Kidney (tissue), 14 donors: ENCODE data around the gene TMEM151A. TPM values are rescaled to one million over a fixed set of nuclear protein-coding genes. Genes with fewer than 3 reads are reported as not detected.
A peak's percentile ranks its signal among the peaks of the same experiment; 100 is the strongest.
"Not testable (repeated sequence)": the region's sequence is repeated elsewhere in the genome, so short reads cannot be mapped to it uniquely, and the experiment has no call there.

Source experiments
- DNase-seq, 5 donors: peaks; one replicate each; pipeline ENCODE4 v3.0.0-alpha.2; 2013 to 2020
- FAIRE-seq: peaks from 2 replicates; lab custom pipeline; 2012; peaks lifted over from hg19 to GRCh38; lab: Jason Lieb, UNC
- H3K27ac ChIP-seq, 2 donors: one replicate each; pipeline ENCODE4 v1.7.0; 2013; ENCODE audit warnings: low read depth in 2 of 2, low read length in 2 of 2, inconsistent platforms in 1 of 2
- H3K27me3 ChIP-seq: one replicate; pipeline ENCODE4 v1.7.1; 2013; ENCODE audit warnings: low read length, inconsistent platforms; ENCODE audit not compliant: control insufficient read depth, insufficient read depth
- H3K36me3 ChIP-seq, 3 donors: one replicate each; pipeline versions ENCODE4 v1.7.0 to v1.7.1; 2013; ENCODE audit warnings: low read length in 3 of 3, control low read depth in 1 of 3, inconsistent platforms in 1 of 3; ENCODE audit not compliant: insufficient read depth in 3 of 3, control insufficient read depth in 2 of 3
- H3K4me1 ChIP-seq, 3 donors: one replicate each; pipeline versions ENCODE4 v1.7.0 to v1.7.1; 2013; ENCODE audit warnings: low read length in 3 of 3, inconsistent platforms in 1 of 3, low read depth in 1 of 3; ENCODE audit not compliant: control insufficient read depth in 2 of 3, insufficient read depth in 2 of 3
- H3K4me3 ChIP-seq, 3 donors: one replicate each; pipeline versions ENCODE4 v1.7.0 to v1.8.1; 2013; ENCODE audit warnings: low read length in 3 of 3, control low read depth in 1 of 3, inconsistent platforms in 1 of 3
- H3K9ac ChIP-seq, 3 donors: one replicate each; pipeline versions ENCODE4 v1.7.0 to v1.7.1; 2013; ENCODE audit warnings: low read length in 3 of 3, control low read depth in 1 of 3, inconsistent platforms in 1 of 3
- H3K9me3 ChIP-seq, 3 donors: one replicate each; pipeline versions ENCODE4 v1.7.0 to v1.7.1; 2013; ENCODE audit warnings: low read length in 3 of 3, control low read depth in 1 of 3, inconsistent platforms in 1 of 3; ENCODE audit not compliant: control insufficient read depth in 2 of 3, insufficient read depth in 1 of 3
- CTCF ChIP-seq: IDR thresholded peaks from 3 replicates; pipeline ENCODE4 v1.5.1; 2012; ENCODE audit warnings: mild to moderate bottlenecking, moderate library complexity, borderline replicate concordance; ENCODE audit not compliant: insufficient read depth; ENCODE audit errors: extremely low read depth
- intact Hi-C: fragments of 100-400 bp; cut with DNase I; formaldehyde crosslinking; loops from one replicate; pipeline ENCODE4 v1.11.1; 2022
- polyA plus RNA-seq: library from polyadenylated mRNA; stranded (reverse); fragments of 350-450 nt; fragmentation: Illumina TruSeq; extraction: RNeasy Lipid Tissue Mini Kit (QIAGEN cat#74804); gene quantifications from one replicate; pipeline ENCODE4 v1.2.3, GENCODE V29; 2014; ENCODE audit warnings: low read depth, low replicate concordance; ENCODE audit not compliant: insufficient read depth
- total RNA-seq: library from RNA; stranded (reverse); fragmentation: NEBNext Ultra II Directional; extraction: Animal tissue kit (Norgen Biotek cat#: 25700); gene quantifications from one replicate; pipeline ENCODE4 v1.2.1, GENCODE V29; 2021
- donor health status: control.
- donor health status: control.
- donor health status: control.
- donor health status: control.
- donor health status: control.
- donor health status: DM: yes; HTN: yes; CAD: no.
- donor health status: Normal renal cell carcinoma (clear cell type).

The TMEM151A gene
- total and polyA plus RNA-seq, 2 donors from 2014 or later = 0.19 TPM; not detected in 1

GRCh38 chr11:66275984-66276612 is 15.6 kb upstream of the TMEM151A start:
- intact Hi-C loops = loop anchor here (10.0 kb wide), 1 partner anchor 51 kb away; no protein-coding TSS in a partner anchor
- Histone ChIP-seq H3K27me3 (no peaks in the 10 kb centered on the region), H3K36me3 (peaks cover 15 to 31% (median 24%) of the 10 kb centered on the region in 3 donors), H3K4me3 (no peak overlapping the region), H3K27ac (no peak overlapping the region), H3K4me1 (peaks cover 0 to 2% (median 0%) of the 10 kb centered on the region in 3 donors), H3K9ac (no peak overlapping the region), H3K9me3 (no peaks in the 10 kb centered on the region)
- TF ChIP-seq CTCF = no peak
- DNase-seq = peak in 1 of 5 donors; percentile 72
- FAIRE-seq = no peak

DNA sequence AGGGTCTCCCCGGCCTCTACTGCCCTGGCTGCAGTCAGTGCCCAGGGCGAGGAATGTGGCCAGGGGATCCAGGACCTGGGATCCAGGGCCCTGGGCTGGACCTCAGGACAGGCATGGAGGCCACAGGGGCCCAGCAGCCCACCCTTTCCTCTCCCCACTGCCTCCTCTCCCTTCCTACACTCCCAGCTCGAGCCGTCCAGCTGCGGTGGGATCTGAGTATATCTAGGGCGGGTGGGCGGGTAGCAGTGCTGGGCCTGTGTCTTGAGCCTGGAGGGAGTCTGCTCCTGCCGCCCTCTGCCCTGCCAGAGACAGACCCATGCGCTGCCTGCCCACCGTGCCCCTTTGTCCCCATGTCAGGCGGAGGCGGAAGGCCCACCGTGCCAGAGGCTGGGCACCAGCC is 15.1 kb upstream of the TMEM151A start:
- H3K9ac ChIP-seq, H3K4me3 ChIP-seq, FAIRE-seq, H3K27me3 ChIP-seq, H3K4me1 ChIP-seq, H3K9me3 ChIP-seq, H3K27ac ChIP-seq: not testable (repeated sequence)
- peaks cover 15 to 31% (median 24%) of the 10 kb centered on the region in 3 donors for H3K36me3 ChIP-seq
- intact Hi-C loops = loop anchor here (10.0 kb wide), 1 partner anchor 52 kb away; no protein-coding TSS in a partner anchor
- peak in 1 of 5 donors; percentile 61 for DNase-seq

DNA sequence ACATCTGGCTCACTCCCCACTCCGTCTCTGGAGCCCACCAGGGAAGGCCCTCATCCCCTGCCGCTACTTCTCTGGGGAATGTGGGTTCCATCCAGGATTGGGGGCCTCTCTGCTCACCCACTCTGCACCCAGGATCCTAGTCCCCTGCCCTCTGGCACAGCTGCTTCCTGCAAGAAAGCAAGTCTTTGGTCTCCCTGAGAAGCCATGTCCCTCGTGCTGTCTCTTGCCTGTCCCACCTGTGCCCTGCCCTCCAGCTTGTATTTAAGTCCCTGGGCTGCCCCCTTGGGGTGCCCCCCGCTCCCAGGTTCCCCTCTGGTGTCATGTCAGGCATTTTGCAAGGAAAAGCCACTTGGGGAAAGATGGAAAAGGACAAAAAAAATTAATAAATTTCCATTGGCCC is 14.6 kb upstream of the TMEM151A start:
- H3K4me3 ChIP-seq, H3K9me3 ChIP-seq, FAIRE-seq, H3K9ac ChIP-seq, DNase-seq, H3K27me3 ChIP-seq, H3K4me1 ChIP-seq, H3K27ac ChIP-seq: not testable (repeated sequence)
- H3K36me3 ChIP-seq = peaks cover 15 to 28% (median 22%) of the 10 kb centered on the region in 3 donors
- intact Hi-C loops = loop anchor here (10.0 kb wide), 1 partner anchor 52 kb away; no protein-coding TSS in a partner anchor

- Histone ChIP-seq H3K4me3 (no peak within 1 kb of the TSS), H3K36me3 (peaks cover 11 to 21% (median 16%) of the 10 kb centered on the region in 3 donors), H3K9ac (no peak within 1 kb of the TSS), H3K27me3 (no peaks in the 10 kb centered on the region), H3K9me3 (no peaks in the 10 kb centered on the region), H3K27ac (no peak within 1 kb of the TSS), H3K4me1 (peaks cover 0 to 4% (median 0%) of the 10 kb centered on the region in 3 donors)
- FAIRE-seq = no peak
- DNase-seq = peak in 3 of 5 donors; percentile 37 to 76 (median 64)
- intact Hi-C loops = loop anchor here (10.0 kb wide), 1 partner anchor 53 kb away; no protein-coding TSS in a partner anchor
- TF ChIP-seq CTCF = no peak
These were observed 14.0 kb upstream of the TMEM151A start, which contains the start of gene CNIH2 for GRCh38 chr11:66277471-66278362. TSS of gene CNIH2 (plus strand) at chr11:66278175. CDS start at chr11:66278457, 282 bp downstream.
